CD14-positive monocyte (primary cell): ENCODE results near the gene CDH23. TPM values are rescaled to one million over a fixed set of nuclear protein-coding genes. Genes with fewer than 3 reads are reported as not detected.

Experiments
- DNase-seq, 3 donors: peaks; one replicate each; pipeline ENCODE4 v3.0.0-alpha.2; 2011 to 2022
- H2AFZ ChIP-seq: 2 replicates; pipeline ENCODE4 v1.6.0; 2012; ENCODE audit warnings: mild to moderate bottlenecking, low read depth, low read length, inconsistent platforms; ENCODE audit not compliant: insufficient read depth, poor library complexity, severe bottlenecking
- H3K27ac ChIP-seq, 2 donors: 1 replicate in 1 of 2; 2 replicates in 1 of 2; pipeline ENCODE4 v1.5.1; 2012 to 2013; ENCODE audit warnings: low read length in 2 of 2, control low read depth in 1 of 2, inconsistent platforms in 1 of 2, low read depth in 1 of 2, mild to moderate bottlenecking in 1 of 2
- H3K27me3 ChIP-seq, 2 donors: one replicate each; pipeline versions ENCODE4 v1.6.0 to v1.6.1; 2011 to 2013; ENCODE audit warnings: low read length in 2 of 2; ENCODE audit not compliant: control insufficient read depth in 2 of 2, insufficient read depth in 2 of 2
- H3K36me3 ChIP-seq, 2 donors: replicated peaks in 1 of 2; 1 replicate in 1 of 2; 2 replicates in 1 of 2; pipeline versions ENCODE4 v1.5.1 to v1.6.1; 2012 to 2013; ENCODE audit warnings: low read length in 2 of 2, control low read depth in 1 of 2, inconsistent platforms in 1 of 2, mild to moderate bottlenecking in 1 of 2; ENCODE audit not compliant: insufficient read depth in 2 of 2, control insufficient read depth in 1 of 2
- H3K4me1 ChIP-seq, 2 donors: 1 replicate in 1 of 2; 2 replicates in 1 of 2; pipeline versions ENCODE4 v1.5.1 to v1.6.1; 2012 to 2013; ENCODE audit warnings: low read length in 2 of 2, control low read depth in 1 of 2, inconsistent platforms in 1 of 2, mild to moderate bottlenecking in 1 of 2, moderate library complexity in 1 of 2; ENCODE audit not compliant: insufficient read depth in 2 of 2, control insufficient read depth in 1 of 2
- H3K4me2 ChIP-seq: replicated peaks from 2 replicates; pipeline ENCODE3; 2012; ENCODE audit warnings: low read length, moderate library complexity, mild to moderate bottlenecking; ENCODE audit not compliant: poor library complexity, severe bottlenecking; ENCODE audit errors: extremely low read depth
- H3K4me3 ChIP-seq, 3 experiments: fragments of 200-600 bp in 1 of 3; sonication (generic) in 1 of 3; replicated peaks in 1 of 3; 1 replicate in 2 of 3; 2 replicates in 1 of 3; pipeline ENCODE4 v1.5.1; 2011 to 2013; ENCODE audit warnings: low read length in 3 of 3, mild to moderate bottlenecking in 3 of 3, control low read depth in 2 of 3, low read depth in 2 of 3, inconsistent platforms in 1 of 3, moderate library complexity in 1 of 3
- H3K79me2 ChIP-seq: 2 replicates; pipeline ENCODE4 v1.6.0; 2012; ENCODE audit warnings: mild to moderate bottlenecking, control low read depth, inconsistent platforms, low read length, moderate library complexity; ENCODE audit not compliant: insufficient read depth
- H3K9ac ChIP-seq: 2 replicates; pipeline ENCODE4 v1.6.0; 2017; ENCODE audit warnings: low read length, mild to moderate bottlenecking; ENCODE audit not compliant: insufficient read depth, poor library complexity, severe bottlenecking
- H3K9me3 ChIP-seq, 2 donors: replicated peaks in 1 of 2; 1 replicate in 1 of 2; 2 replicates in 1 of 2; pipeline versions ENCODE4 v1.5.1 to v1.6.1; 2012 to 2013; ENCODE audit warnings: low read length in 2 of 2, control low read depth in 1 of 2; ENCODE audit not compliant: control insufficient read depth in 1 of 2, insufficient read depth in 1 of 2
- H4K20me1 ChIP-seq: 2 replicates; pipeline ENCODE4 v1.6.0; 2012; ENCODE audit warnings: mild to moderate bottlenecking, low read length, control low read depth, moderate library complexity; ENCODE audit not compliant: insufficient read depth
- H3K27ac Mint-ChIP-seq, 7 donors: one replicate each; pipeline ENCODE4 v1.8.0; 2020; ENCODE audit warnings: mild to moderate bottlenecking in 7 of 7, mixed read lengths in 7 of 7, moderate library complexity in 6 of 7, inconsistent platforms in 2 of 7
- H3K27me3 Mint-ChIP-seq, 3 donors: one replicate each; pipeline ENCODE4 v1.8.0; 2021 to 2022; ENCODE audit warnings: low read depth in 3 of 3, mild to moderate bottlenecking in 3 of 3, mixed read lengths in 3 of 3, moderate library complexity in 3 of 3, inconsistent platforms in 1 of 3
- H3K36me3 Mint-ChIP-seq, 2 donors: one replicate each; pipeline ENCODE4 v1.8.0; 2020; ENCODE audit warnings: mixed read lengths in 2 of 2, inconsistent platforms in 1 of 2, mild to moderate bottlenecking in 1 of 2
- H3K4me1 Mint-ChIP-seq: one replicate; pipeline ENCODE4 v1.8.0; 2020; ENCODE audit warnings: mild to moderate bottlenecking, mixed read lengths
- H3K4me3 Mint-ChIP-seq, 2 donors: one replicate each; pipeline ENCODE4 v1.8.0; 2020; ENCODE audit warnings: mild to moderate bottlenecking in 2 of 2, mixed read lengths in 2 of 2, moderate library complexity in 1 of 2
- H3K9me3 Mint-ChIP-seq, 7 donors: one replicate each; pipeline ENCODE4 v1.8.0; 2020 to 2022; ENCODE audit warnings: mixed read lengths in 7 of 7, mild to moderate bottlenecking in 6 of 7, moderate library complexity in 6 of 7, inconsistent platforms in 2 of 7
- CTCF ChIP-seq: fragments of 200-600 bp; IDR thresholded peaks from one replicate; pipeline ENCODE4 v1.8.0; 2022; ENCODE audit warnings: antibody characterized with exemption, mild to moderate bottlenecking
- WGBS: methylation state at CpG from one replicate; pipeline ENCODE4 v1.1.5; 2013; ENCODE audit warnings: missing lambda C conversion rate; ENCODE audit not compliant: insufficient coverage; 5-methylcytosine and 5-hydroxymethylcytosine counted together
- intact Hi-C, 2 donors: fragments of 100-400 bp; cut with micrococcal nuclease; formaldehyde crosslinking; loops; one replicate each; pipeline versions ENCODE4 v1.15.0 to v1.15.1; 2023
- polyA plus RNA-seq, 3 donors: library from polyadenylated mRNA; depleted of rRNA in 1 of 3; unstranded in 2 of 3; stranded (reverse) in 1 of 3; fragments of 300-500 nt in 2 of 3; fragments of >200 nt in 1 of 3; fragmentation: Illumina TruSeq in 2 of 3; gene quantifications; 1 replicate in 2 of 3; 2 replicates in 1 of 3; pipeline ENCODE4 v1.2.3, GENCODE V29; 2012 to 2021

Gene CDH23
- polyA plus RNA-seq, 3 donors, result 8.2 to 36.2 (median 10.5) TPM

GRCh38 chr10:71374481-71375233 is 22.1 kb upstream of the CDH23 start:
- peaks cover 76% of the 10 kb centered on the region for H3K4me1 Mint-ChIP-seq
- TF ChIP-seq CTCF, result no peak
- Histone ChIP-seq H3K9me3 (no peaks in the 10 kb centered on the region), H3K79me2 (peaks cover 9% of the 10 kb centered on the region), H2AFZ (no peak overlapping the region), H3K27ac (peak overlapping the region; percentile 26 to 89), H3K4me1 (peaks cover 87 to 90% of the 10 kb centered on the region in 2 donors), H4K20me1 (no peaks in the 10 kb centered on the region), H3K9ac (no peak overlapping the region), H3K36me3 (no peaks in the 10 kb centered on the region), H3K4me3 (no peak overlapping the region), H3K4me2 (no peak overlapping the region), H3K27me3 (no peaks in the 10 kb centered on the region)
- H3K27me3 Mint-ChIP-seq, result no peaks in the 10 kb centered on the region
- no peak for DNase-seq
- H3K27ac Mint-ChIP-seq, result peak overlapping the region in 5 of 7 donors; percentile 14 to 95 (median 87)
- 100% methylated on average over 6 of the region's 11 CpGs for WGBS
- no peaks in the 10 kb centered on the region for H3K36me3 Mint-ChIP-seq
- no peak overlapping the region for H3K4me3 Mint-ChIP-seq
- H3K9me3 Mint-ChIP-seq, result peaks cover 0 to 2% (median 0%) of the 10 kb centered on the region in 7 donors
- intact Hi-C loops, result loop anchor here (5.0 to 10.0 kb wide), 4 partner anchors 52 to 948 kb away; partner anchors contain the start of genes SLC29A3 (in 1 of the 2) and VSIR (in 1 of the 2)

- no peaks in the 10 kb centered on the region for H3K9me3 ChIP-seq
- no peaks in the 10 kb centered on the region for H3K27me3 Mint-ChIP-seq
- no peaks in the 10 kb centered on the region for H3K36me3 ChIP-seq
- no peak overlapping the region for H3K4me3 ChIP-seq
- peaks cover 0 to 2% (median 0%) of the 10 kb centered on the region in 7 donors for H3K9me3 Mint-ChIP-seq
- no peak overlapping the region for H3K4me3 Mint-ChIP-seq
- 73% methylated on average over 2 of the region's 3 CpGs for WGBS
- peaks cover 76% of the 10 kb centered on the region for H3K4me1 Mint-ChIP-seq
- H4K20me1 ChIP-seq, result no peaks in the 10 kb centered on the region
- intact Hi-C loops, result loop anchor here (5.0 to 10.0 kb wide), 4 partner anchors 54 to 946 kb away; partner anchors contain the start of genes SLC29A3 (in 1 of the 2) and VSIR (in 1 of the 2)
- peak overlapping the region in 1 of 2 donors; percentile 11 for H3K27ac ChIP-seq
- no peak overlapping the region for H2AFZ ChIP-seq
- H3K27ac Mint-ChIP-seq, result peak overlapping the region in 5 of 7 donors; percentile 42 to 90 (median 78)
- H3K79me2 ChIP-seq, result peaks cover 9% of the 10 kb centered on the region
- no peaks in the 10 kb centered on the region for H3K27me3 ChIP-seq
- H3K9ac ChIP-seq, result no peak overlapping the region
- peaks cover 84 to 87% of the 10 kb centered on the region in 2 donors for H3K4me1 ChIP-seq
- H3K36me3 Mint-ChIP-seq, result no peaks in the 10 kb centered on the region
- TF ChIP-seq CTCF, result no peak
- DNase-seq, result no peak
- H3K4me2 ChIP-seq, result no peak overlapping the region
Measured at GRCh38 chr10:71375952-71376351, 20.8 kb upstream of the CDH23 start.
